HG03175 (cell line): ENCODE measurements around the gene KCNIP2.

Experiments used
- ATAC-seq: cut with Tn5 transposase; IDR thresholded peaks from one replicate; pipeline ENCODE4 v1.9.1; 2021; ENCODE audit warnings: mild to moderate bottlenecking, moderate library complexity; ENCODE audit not compliant: unreplicated experiment

Gene KCNIP2

DNA sequence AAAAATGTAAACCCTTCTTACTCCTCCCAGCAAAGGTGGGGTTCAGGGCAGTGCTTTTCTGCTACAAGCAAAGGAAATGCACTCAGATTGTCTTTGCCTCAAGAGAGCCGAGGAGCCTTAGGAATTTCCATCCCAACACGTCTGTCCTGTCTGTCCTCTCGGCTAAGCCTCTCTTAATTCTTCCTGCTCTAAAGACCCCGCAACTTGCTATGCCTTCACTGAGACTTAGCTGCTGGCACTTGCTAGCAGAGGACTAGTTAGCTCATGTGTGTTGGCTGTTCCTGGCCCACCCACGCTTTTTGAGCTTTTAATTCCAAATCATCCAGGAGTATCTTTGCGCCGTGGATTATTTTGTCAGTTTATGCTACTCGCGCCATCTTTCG, 59.9 kb downstream of the KCNIP2 start:
- no peak for ATAC-seq

DNA sequence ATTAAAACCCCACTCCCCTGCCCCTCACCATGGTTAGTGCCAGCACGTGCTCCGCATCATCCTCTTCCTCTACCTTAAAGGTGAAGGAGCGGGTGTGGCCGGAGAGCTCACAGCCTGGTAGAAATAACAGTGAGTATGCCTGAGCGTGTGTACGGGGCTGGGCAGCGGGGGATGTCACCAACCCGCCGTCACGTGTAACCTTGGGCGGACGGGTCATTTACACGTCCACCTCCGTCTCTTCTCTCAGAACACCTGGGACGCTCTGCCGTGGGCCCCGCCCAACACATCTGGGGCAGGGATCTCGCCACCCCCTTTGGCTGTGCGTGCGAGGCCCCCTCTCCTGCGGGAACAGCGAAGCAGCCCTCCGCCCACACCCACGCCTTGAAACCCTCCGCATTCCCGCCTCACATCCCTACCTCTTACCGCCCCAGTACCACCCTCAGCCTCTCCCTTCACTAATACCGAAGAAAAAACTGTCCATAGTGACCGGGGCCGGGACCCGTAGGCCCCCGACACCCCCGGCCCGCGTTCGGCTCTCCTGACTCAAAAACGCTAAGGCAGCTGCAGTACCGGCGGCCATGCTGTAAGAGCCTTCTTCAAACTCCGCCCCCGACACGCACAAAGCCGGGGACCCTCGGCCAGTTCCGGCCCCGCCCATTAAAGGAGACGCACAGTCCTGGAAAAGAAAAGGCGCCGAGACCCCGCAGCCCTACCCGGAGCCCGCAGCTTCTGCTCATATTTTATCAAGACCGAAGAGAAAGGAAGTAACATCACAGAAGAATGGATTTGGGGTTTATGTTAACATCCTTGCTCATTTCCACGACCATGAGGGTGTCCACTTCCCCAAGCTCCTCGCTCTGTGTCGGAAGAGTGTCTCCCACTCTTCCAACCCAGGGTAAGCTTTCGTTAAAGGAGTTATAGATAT, 60.5 kb downstream of the KCNIP2 start, which contains the start of gene NPM3:
NPM3 (minus strand) TSS at position 636 of the 925 bp plus-strand sequence; CDS start at position 580, 56 bp downstream.
- peak; percentile 65 for ATAC-seq

DNA sequence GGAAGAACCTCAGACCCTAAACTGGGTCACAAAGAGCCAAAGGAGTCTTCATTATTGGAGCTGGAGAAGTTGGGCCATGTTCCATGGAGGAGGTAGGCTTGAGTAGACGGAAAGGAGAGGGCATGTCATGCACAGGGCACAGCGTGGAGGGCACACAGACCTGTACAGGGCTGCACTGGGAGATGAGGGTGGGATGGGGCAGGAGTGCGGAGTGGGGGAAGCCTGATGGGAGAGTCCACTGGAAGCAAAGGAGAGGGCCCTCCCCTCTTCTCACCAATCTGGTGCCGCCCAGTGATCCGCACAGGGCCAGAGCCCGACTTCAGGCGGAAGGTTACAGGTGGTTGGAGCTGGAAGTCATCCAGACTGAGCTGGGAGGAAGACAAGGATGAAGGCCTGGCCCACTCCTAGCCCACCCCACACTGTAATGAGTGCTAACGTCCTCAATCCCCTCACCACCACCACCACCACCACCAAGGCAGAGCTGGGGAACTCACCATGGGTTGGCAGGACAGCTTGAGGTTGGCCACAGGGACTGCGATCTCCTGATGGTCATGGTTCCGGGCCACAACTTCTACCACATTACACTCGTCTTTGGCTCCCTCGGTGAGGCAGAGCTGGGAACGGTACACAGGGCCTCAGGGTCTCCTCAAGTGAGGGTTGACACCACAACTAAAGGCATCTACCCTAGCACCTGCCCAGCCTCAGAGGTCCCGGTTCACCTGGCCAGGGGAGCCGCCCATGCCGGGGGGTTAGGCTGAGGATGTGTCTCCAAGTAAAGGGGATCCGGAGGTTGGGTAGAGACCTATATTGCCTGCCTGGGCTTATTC, 61.4 kb downstream of the KCNIP2 start:
- no peak for ATAC-seq

DNA sequence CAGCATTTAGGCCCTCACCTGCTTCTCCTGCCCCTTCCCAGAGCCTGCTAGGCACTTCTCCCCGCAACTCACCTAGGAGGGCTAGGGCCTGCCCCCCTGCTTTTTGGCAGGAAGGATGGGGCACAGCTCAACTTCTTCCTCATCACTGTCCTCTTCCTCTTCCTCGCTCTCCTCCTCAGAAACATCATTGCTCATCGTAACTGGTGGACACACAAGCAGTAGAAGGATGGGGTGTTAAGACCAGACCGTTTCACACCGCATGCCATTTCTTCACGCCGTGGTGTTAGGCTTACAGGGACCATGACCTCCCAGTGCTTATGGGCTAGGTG, 62.0 kb downstream of the KCNIP2 start:
- no peak for ATAC-seq

DNA sequence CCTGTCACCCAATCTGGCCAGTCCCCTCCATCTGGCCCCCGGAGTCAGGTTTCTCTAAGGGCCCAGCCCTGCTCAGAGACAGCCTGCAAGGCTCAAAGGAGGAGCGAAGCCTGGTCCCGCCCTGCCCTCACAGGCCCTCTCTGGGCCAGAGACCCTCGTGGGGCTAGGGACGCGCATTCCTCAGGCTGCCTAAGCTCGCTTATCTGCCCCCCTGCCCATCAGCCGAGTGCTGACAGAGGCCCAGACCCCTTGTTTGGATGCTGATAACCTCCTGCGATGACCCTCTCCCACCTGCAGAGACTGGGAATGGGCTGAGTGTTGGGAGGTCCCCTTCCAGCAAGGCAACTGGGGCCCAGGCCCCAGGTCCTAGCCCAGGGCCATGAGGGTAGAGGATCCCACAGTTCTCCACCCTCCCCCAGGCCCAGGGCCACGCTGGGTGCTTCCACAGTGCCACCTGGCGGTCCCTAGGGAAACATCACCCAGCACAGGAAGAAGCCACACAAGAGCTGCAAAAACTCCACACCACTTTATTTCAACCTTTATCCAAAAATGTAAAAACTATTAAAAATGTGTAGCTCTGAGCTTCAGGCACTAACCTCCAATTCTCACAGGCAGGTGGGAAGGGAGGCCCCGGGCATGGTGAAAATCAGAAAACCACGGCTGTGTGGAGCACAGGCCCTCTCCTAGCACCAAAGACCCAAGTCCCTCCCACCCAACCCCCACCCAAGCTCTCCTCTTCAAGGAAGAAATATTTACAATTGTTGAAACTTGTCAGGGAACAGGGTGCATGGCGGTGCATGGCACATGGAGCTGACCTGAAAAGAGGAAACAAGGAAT, 62.6 kb downstream of the KCNIP2 start:
- no peak for ATAC-seq

DNA sequence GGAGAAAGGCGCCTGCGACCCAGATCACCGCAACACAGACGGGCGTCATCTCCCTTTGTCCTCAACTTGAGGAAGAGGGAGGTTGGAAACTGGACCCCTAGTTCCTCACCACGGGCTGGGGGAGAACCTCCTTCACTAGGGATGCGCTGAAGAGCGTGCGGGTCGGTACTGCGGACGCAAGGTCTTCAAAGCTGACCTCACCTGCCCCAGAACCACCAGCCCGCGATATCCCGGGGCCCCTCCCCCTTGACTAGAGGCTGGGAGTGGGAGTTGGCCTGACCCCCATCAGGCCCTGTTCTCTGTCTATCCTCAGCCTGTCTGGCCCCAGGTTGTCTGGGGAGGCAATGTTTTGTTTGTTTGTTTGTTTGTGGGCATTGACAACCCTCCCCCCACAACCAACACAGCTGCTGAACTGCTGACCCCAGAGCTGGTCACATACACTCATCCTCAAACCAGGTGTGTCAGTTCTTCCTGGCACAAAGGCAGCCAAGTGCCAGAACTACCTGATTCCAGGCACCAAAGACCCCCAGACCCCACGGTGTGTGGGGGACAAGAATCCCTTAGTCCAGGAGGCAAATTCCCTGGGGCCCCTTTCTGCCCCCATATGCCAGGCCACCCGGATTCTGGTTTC, 63.3 kb downstream of the KCNIP2 start:
- ATAC-seq = no peak

DNA sequence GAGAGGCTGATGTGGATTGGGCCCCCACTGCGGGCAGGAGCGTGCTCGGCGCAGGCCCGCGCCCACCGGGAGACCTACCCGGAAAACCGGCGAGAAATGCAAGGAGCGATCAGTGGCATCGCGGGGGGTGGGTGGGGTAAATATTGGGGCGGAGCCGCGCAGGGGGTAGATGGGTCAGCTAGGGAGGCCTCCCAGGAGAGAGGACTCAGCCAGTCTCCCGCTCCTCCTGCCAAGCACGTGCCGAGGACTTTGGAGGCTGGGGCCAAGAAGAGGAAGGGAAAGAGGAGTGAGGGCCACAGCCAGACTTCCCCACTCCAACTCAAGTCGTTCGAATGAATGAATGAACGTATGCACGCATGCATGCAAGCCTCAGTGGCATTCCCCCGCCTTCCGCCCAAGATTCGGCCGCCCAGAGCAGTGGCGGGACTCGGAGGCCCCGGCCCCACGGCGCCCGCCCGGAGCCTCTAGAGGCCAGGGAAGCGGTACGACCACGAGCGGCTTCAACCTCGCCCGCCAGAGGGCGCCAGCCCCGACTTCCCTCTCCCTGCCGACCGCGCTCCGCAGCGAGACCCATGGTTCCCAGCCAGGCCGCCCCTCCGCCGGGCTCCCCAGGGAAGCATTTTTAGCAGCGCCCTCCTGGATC, 63.9 kb downstream of the KCNIP2 start:
- peak; percentile 57 for ATAC-seq

DNA sequence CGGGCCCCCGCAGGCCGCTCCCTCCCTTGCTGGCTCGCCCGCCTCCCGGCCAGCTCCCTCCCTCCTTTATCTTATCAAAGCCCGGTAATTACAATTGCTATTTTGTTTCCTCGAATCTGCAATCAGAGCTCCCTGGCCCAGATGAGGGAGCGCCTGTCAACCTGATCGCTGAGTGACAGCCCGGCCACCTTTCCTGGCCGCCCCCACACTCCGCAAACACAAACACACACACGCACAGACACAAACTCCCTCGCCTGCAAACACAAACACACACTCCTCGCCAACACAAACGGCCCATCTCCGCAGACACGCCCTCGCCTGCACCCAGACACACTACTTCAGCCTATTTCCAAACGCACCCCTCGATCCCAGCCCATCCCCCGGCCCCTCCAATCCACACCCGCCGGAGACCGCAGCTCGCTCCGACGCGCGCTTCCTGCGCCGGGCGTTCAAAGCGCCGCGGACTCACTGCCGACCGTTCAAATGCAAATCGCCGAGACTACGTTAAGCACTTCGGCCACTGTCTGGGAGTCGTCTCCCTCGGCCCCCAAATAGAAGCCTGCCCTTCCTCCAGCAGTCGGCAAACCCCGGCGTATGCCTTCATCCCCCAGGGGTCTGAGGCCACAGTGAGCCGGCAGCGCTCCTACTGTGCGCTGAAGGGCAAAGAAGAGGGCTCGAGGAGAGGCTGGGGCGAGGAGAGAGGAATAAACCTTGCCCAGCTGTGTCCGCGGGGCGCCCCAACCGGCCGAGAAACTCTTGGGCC, 64.6 kb downstream of the KCNIP2 start:
- ATAC-seq = no peak

DNA sequence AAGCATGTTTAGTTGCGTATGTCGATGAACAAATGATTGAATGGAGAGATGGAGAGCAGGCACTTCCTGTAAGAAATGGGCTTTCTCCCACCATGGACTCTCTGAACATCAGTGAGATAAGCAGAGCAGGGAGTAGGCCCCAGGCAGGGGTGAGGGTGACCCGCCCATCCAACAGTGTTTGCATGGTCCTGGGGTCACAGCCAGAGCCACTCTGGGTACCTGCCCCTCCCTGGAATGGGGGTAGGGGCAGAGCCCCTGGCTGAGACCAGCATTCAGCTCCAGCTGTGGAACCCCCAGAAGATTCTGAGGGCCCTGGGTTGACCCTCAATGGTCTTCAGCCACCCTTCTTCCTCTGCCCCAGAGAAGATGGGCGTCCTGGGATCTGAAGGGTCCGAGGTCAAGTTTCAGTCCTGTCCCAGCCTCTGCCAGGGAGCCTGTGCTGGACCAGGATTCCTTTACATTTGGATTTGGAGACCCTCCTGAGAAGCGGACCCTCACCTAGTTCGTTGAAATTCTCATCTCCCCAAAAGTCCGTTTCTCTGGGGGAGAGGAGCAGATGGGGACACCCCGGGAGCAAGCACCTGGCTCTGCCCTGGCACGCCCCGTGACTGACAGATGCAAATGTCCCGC, 65.3 kb downstream of the KCNIP2 start:
- no peak for ATAC-seq

DNA sequence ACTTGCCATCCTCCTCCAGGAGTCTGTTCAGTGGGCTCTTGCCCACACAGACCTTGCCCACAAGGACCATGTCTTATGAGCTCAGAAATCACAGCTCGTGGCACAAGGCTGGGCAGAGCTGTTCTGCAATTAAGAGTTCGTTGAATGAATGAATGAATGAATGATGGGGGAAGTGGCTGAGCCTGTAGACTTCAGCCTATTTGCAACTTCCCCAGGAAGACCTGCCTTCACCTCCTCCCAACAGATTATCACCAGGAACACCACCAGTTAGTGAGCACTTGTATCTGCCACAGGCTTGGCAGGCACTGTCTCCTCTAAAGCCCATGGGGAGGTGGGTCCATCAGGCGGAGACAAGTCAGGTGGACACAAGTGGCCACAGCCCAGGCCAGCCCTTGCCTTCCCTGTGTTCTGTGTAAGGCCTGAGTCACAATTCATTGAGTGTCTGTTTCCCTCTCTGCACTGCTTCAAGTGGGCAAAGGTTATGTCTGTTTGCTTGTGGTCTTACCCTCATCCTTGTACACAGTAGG, 65.9 kb downstream of the KCNIP2 start:
- no peak for ATAC-seq

DNA sequence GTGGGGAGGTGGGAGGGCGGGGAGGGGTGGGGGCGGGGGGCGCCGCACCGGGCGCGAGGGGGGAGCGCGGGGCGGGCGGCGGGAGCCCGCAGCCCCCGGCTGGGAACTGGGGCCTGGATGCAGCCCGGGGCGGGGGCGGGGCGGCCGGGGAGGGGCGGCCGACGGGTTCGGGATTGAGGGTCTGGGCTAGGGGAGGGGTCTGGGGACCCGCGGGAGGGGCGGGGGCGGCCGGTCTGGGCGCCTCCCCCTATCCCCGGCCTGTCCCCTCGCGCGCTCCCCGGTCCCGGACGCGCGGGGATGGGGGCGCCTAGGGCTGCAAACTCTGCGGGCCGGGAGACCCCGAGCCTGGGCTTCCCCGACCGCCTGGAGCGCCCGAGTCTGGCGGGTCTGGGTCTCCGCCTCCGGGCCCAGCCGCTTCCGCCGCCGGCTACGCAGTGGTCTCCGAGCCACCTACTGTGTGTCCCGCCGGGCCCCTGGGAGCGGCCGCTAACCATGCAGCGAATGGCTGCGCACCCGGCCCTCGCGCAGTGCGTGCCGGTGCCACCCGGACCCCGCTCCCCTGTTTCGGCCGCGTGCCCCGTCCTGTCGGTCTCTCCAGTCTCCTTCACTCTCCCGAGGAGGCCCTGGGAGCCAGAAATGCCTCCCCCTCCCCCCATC, 67.3 kb downstream of the KCNIP2 start:
- ATAC-seq = no peak
